Erythroblast (primary cell): Measurements from ENCODE around the gene ADAM22.

Experiments
- GATA1 ChIP-seq: IDR thresholded peaks from 2 replicates; pipeline ENCODE4 v1.6.1; 2011; ENCODE audit warnings: low read depth, mild to moderate bottlenecking, control low read depth, low read length, moderate library complexity
- POLR2A ChIP-seq: IDR thresholded peaks from 2 replicates; pipeline ENCODE4 v1.6.1; 2011; ENCODE audit warnings: mild to moderate bottlenecking, low read length

GRCh38 chr7:88217675-88218428 lies 283.8 kb downstream of the ADAM22 start:
- TF ChIP-seq POLR2A, result no peak
- TF ChIP-seq GATA1, result no peak
